HEK293 (cell line): ENCODE results near the gene RPIA.
"Not testable (repeated sequence)": the region's sequence is repeated elsewhere in the genome, so short reads cannot be mapped to it uniquely, and the experiment has no call there.

Experiments
- BCL11A ChIP-seq: fragments of 450-650 bp; formaldehyde crosslinking; IDR thresholded peaks from 2 replicates; pipeline ENCODE4 v1.5.1; 2016; ENCODE audit warnings: low read depth, missing biosample characterization, missing genetic modification characterization
- CTCF ChIP-seq: fragments of 450-650 bp; formaldehyde crosslinking; IDR thresholded peaks from 2 replicates; pipeline ENCODE4 v1.5.1; 2016; ENCODE audit warnings: missing biosample characterization, missing genetic modification characterization
- GLI4 ChIP-seq: fragments of 450-650 bp; formaldehyde crosslinking; IDR thresholded peaks from 2 replicates; pipeline ENCODE4 v1.5.1; 2016; ENCODE audit warnings: missing biosample characterization, missing genetic modification characterization
- SETDB1 ChIP-seq: IDR thresholded peaks from one replicate; pipeline ENCODE4 v1.6.1; 2017; ENCODE audit warnings: mild to moderate bottlenecking, low read length, moderate library complexity, mixed read lengths; ENCODE audit not compliant: insufficient read length
- ZNF114 ChIP-seq: fragments of 450-650 bp; formaldehyde crosslinking; IDR thresholded peaks from 2 replicates; pipeline ENCODE4 v1.5.0; 2017; ENCODE audit warnings: missing biosample characterization, missing genetic modification characterization
- ZNF621 ChIP-seq: fragments of 450-650 bp; formaldehyde crosslinking; IDR thresholded peaks from 2 replicates; pipeline ENCODE4 v1.5.1; 2017; ENCODE audit warnings: missing biosample characterization, missing genetic modification characterization
- TF ChIP-seq, protein P1 (sequence below): fragments of 450-650 bp; formaldehyde crosslinking; IDR thresholded peaks from 2 replicates; pipeline ENCODE4 v1.5.1; 2016; ENCODE audit warnings: missing biosample characterization, missing genetic modification characterization

GRCh38 chr2:88758702-88759101, 67.2 kb downstream of the RPIA start:
- not testable (repeated sequence) for TF ChIP-seq GLI4 (tag by site-specific recombination); SETDB1; CTCF (tag by site-specific recombination); ZNF621 (tag by site-specific recombination); BCL11A (tag by site-specific recombination); ZNF114 (tag by site-specific recombination)
- TF ChIP-seq, protein P1, sequence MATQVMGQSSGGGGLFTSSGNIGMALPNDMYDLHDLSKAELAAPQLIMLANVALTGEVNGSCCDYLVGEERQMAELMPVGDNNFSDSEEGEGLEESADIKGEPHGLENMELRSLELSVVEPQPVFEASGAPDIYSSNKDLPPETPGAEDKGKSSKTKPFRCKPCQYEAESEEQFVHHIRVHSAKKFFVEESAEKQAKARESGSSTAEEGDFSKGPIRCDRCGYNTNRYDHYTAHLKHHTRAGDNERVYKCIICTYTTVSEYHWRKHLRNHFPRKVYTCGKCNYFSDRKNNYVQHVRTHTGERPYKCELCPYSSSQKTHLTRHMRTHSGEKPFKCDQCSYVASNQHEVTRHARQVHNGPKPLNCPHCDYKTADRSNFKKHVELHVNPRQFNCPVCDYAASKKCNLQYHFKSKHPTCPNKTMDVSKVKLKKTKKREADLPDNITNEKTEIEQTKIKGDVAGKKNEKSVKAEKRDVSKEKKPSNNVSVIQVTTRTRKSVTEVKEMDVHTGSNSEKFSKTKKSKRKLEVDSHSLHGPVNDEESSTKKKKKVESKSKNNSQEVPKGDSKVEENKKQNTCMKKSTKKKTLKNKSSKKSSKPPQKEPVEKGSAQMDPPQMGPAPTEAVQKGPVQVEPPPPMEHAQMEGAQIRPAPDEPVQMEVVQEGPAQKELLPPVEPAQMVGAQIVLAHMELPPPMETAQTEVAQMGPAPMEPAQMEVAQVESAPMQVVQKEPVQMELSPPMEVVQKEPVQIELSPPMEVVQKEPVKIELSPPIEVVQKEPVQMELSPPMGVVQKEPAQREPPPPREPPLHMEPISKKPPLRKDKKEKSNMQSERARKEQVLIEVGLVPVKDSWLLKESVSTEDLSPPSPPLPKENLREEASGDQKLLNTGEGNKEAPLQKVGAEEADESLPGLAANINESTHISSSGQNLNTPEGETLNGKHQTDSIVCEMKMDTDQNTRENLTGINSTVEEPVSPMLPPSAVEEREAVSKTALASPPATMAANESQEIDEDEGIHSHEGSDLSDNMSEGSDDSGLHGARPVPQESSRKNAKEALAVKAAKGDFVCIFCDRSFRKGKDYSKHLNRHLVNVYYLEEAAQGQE (tag by site-specific recombination): not testable (repeated sequence)
